ENCODE results near the gene CKAP4.

Gene CKAP4

GRCh38 chr12:106255493-106255892, 7.7 kb upstream of the CKAP4 start:
- peaks cover 5% of the 10 kb centered on the region for H3K4me1 ChIP-seq (ENCODE audit: insufficient read depth, low read length, severe bottlenecking)
- H3K27me3 ChIP-seq (ENCODE audit: insufficient read depth, low read length), result no peaks in the 10 kb centered on the region
- no peak overlapping the region for H3K27ac ChIP-seq (ENCODE audit: low read depth, low read length, poor library complexity, severe bottlenecking)
- no peaks in the 10 kb centered on the region for H3F3A ChIP-seq (ENCODE audit: insufficient read depth, low read length)
- no peaks in the 10 kb centered on the region for H4K20me1 ChIP-seq (ENCODE audit: insufficient read depth, low read length)
- no peaks in the 10 kb centered on the region for H3K36me3 ChIP-seq (ENCODE audit: insufficient read depth, low read length)
- no peak overlapping the region for H3K4me3 ChIP-seq (ENCODE audit: low read depth, low read length, poor library complexity, severe bottlenecking)
- no peaks in the 10 kb centered on the region for H3K9me3 ChIP-seq (ENCODE audit: low read length)
- H2AFZ ChIP-seq (ENCODE audit: low read length), result no peak overlapping the region
- H3K9me2 ChIP-seq (ENCODE audit: low read depth, low read length), result no peaks in the 10 kb centered on the region
- H3K4me2 ChIP-seq (ENCODE audit: low read length), result no peak overlapping the region
- no peak overlapping the region for H3K9ac ChIP-seq (ENCODE audit: low read length)
- H3K79me2 ChIP-seq (ENCODE audit: insufficient read depth, low read length), result no peaks in the 10 kb centered on the region
- TF ChIP-seq CTCF (IDR thresholded peaks at IDR 0.05; ENCODE audit: low read length) (no peak), EZH2 (IDR thresholded peaks at IDR 0.05; ENCODE audit: borderline replicate concordance, low read length) (no peak)

- peaks cover 13% of the 10 kb centered on the region for H3K4me1 ChIP-seq (ENCODE audit: insufficient read depth, low read length, severe bottlenecking)
- H3K4me3 ChIP-seq (ENCODE audit: low read depth, low read length, poor library complexity, severe bottlenecking), result no peak overlapping the region
- H3K9ac ChIP-seq (ENCODE audit: low read length), result no peak overlapping the region
- no peak overlapping the region for H3K27ac ChIP-seq (ENCODE audit: low read depth, low read length, poor library complexity, severe bottlenecking)
- H4K20me1 ChIP-seq (ENCODE audit: insufficient read depth, low read length), result no peaks in the 10 kb centered on the region
- no peak overlapping the region for H2AFZ ChIP-seq (ENCODE audit: low read length)
- H3K9me2 ChIP-seq (ENCODE audit: low read depth, low read length), result no peaks in the 10 kb centered on the region
- no peak overlapping the region for H3K4me2 ChIP-seq (ENCODE audit: low read length)
- TF ChIP-seq CTCF (IDR thresholded peaks at IDR 0.05; ENCODE audit: low read length), result no peak
- H3F3A ChIP-seq (ENCODE audit: insufficient read depth, low read length), result no peaks in the 10 kb centered on the region
- no peaks in the 10 kb centered on the region for H3K9me3 ChIP-seq (ENCODE audit: low read length)
- no peaks in the 10 kb centered on the region for H3K79me2 ChIP-seq (ENCODE audit: insufficient read depth, low read length)
- no peaks in the 10 kb centered on the region for H3K27me3 ChIP-seq (ENCODE audit: insufficient read depth, low read length)
- H3K36me3 ChIP-seq (ENCODE audit: insufficient read depth, low read length), result no peaks in the 10 kb centered on the region
Measured at GRCh38 chr12:106254724-106255123, 6.9 kb upstream of the CKAP4 start.

GRCh38 chr12:106251631-106252455, 4.0 kb upstream of the CKAP4 start:
- TF ChIP-seq EZH2 (IDR thresholded peaks at IDR 0.05; ENCODE audit: borderline replicate concordance, low read length), result no peak
- no peak for TF ChIP-seq CTCF (IDR thresholded peaks at IDR 0.05; ENCODE audit: low read length)
- no peak overlapping the region for H3K9ac ChIP-seq (ENCODE audit: low read length)
- H4K20me1 ChIP-seq (ENCODE audit: insufficient read depth, low read length), result no peaks in the 10 kb centered on the region
- no peaks in the 10 kb centered on the region for H3K9me3 ChIP-seq (ENCODE audit: low read length)
- no peak overlapping the region for H3K4me2 ChIP-seq (ENCODE audit: low read length)
- H3K27ac ChIP-seq (ENCODE audit: low read depth, low read length, poor library complexity, severe bottlenecking), result no peak overlapping the region
- no peaks in the 10 kb centered on the region for H3K79me2 ChIP-seq (ENCODE audit: insufficient read depth, low read length)
- no peaks in the 10 kb centered on the region for H3K36me3 ChIP-seq (ENCODE audit: insufficient read depth, low read length)
- no peak overlapping the region for H2AFZ ChIP-seq (ENCODE audit: low read length)
- H3K9me2 ChIP-seq (ENCODE audit: low read depth, low read length), result no peaks in the 10 kb centered on the region
- H3K27me3 ChIP-seq (ENCODE audit: insufficient read depth, low read length), result no peaks in the 10 kb centered on the region
- H3K4me1 ChIP-seq (ENCODE audit: insufficient read depth, low read length, severe bottlenecking), result peaks cover 28% of the 10 kb centered on the region
- H3F3A ChIP-seq (ENCODE audit: insufficient read depth, low read length), result no peaks in the 10 kb centered on the region
- no peak overlapping the region for H3K4me3 ChIP-seq (ENCODE audit: low read depth, low read length, poor library complexity, severe bottlenecking)

Data from OCI-LY1 (cell line).